ENCODE data around the gene MTHFD1L.

The MTHFD1L gene

GRCh38 chr6:150930841-150931240 lies 65.3 kb downstream of the MTHFD1L start:
- Mint-ChIP-seq H3K27me3 (no peaks in the 10 kb centered on the region), H3K36me3 (peaks cover 51% of the 10 kb centered on the region), H3K27ac (no peak overlapping the region), H3K4me3 (no peak overlapping the region), H3K4me1 (peaks cover 10% of the 10 kb centered on the region), H3K9me3 (no peaks in the 10 kb centered on the region)
- ATAC-seq = no peak

GRCh38 chr6:150931405-150931804 lies 65.9 kb downstream of the MTHFD1L start:
- no peaks in the 10 kb centered on the region for H3K27me3 Mint-ChIP-seq
- no peaks in the 10 kb centered on the region for H3K9me3 Mint-ChIP-seq
- no peak overlapping the region for H3K4me3 Mint-ChIP-seq
- peaks cover 49% of the 10 kb centered on the region for H3K36me3 Mint-ChIP-seq
- peaks cover 5% of the 10 kb centered on the region for H3K4me1 Mint-ChIP-seq
- ATAC-seq = no peak
- no peak overlapping the region for H3K27ac Mint-ChIP-seq

- no peaks in the 10 kb centered on the region for H3K4me1 Mint-ChIP-seq
Measured at GRCh38 chr6:150932996-150933395, 67.5 kb downstream of the MTHFD1L start.

GRCh38 chr6:150934380-150934779 lies 68.9 kb downstream of the MTHFD1L start:
- Mint-ChIP-seq H3K27me3 (no peaks in the 10 kb centered on the region), H3K27ac (no peak overlapping the region), H3K9me3 (no peaks in the 10 kb centered on the region), H3K4me3 (no peak overlapping the region), H3K36me3 (peaks cover 56% of the 10 kb centered on the region), H3K4me1 (no peaks in the 10 kb centered on the region)
- ATAC-seq = no peak

More at GRCh38 chr6:150932996-150933395, 67.5 kb downstream of the MTHFD1L start:
- no peaks in the 10 kb centered on the region for H3K27me3 Mint-ChIP-seq
- no peak for ATAC-seq
- H3K27ac Mint-ChIP-seq = no peak overlapping the region
- H3K36me3 Mint-ChIP-seq = peaks cover 57% of the 10 kb centered on the region
- no peaks in the 10 kb centered on the region for H3K9me3 Mint-ChIP-seq
- H3K4me3 Mint-ChIP-seq = no peak overlapping the region

- H3K4me1 Mint-ChIP-seq = no peaks in the 10 kb centered on the region
- H3K27me3 Mint-ChIP-seq = no peaks in the 10 kb centered on the region
- peaks cover 66% of the 10 kb centered on the region for H3K36me3 Mint-ChIP-seq
- ATAC-seq = no peak
- no peaks in the 10 kb centered on the region for H3K9me3 Mint-ChIP-seq
- H3K27ac Mint-ChIP-seq = no peak overlapping the region
- H3K4me3 Mint-ChIP-seq = no peak overlapping the region
Measured at GRCh38 chr6:150936021-150936555, 70.6 kb downstream of the MTHFD1L start.

GRCh38 chr6:150937132-150937906 lies 71.8 kb downstream of the MTHFD1L start:
- peaks cover 74% of the 10 kb centered on the region for H3K36me3 Mint-ChIP-seq
- no peaks in the 10 kb centered on the region for H3K4me1 Mint-ChIP-seq
- H3K27me3 Mint-ChIP-seq = no peaks in the 10 kb centered on the region

GRCh38 chr6:150939399-150939798 lies 73.9 kb downstream of the MTHFD1L start:
- Mint-ChIP-seq H3K27ac (no peak overlapping the region), H3K9me3 (no peaks in the 10 kb centered on the region), H3K4me3 (no peak overlapping the region), H3K27me3 (no peaks in the 10 kb centered on the region), H3K36me3 (peaks cover 65% of the 10 kb centered on the region), H3K4me1 (no peaks in the 10 kb centered on the region)
- ATAC-seq = no peak

More at GRCh38 chr6:150937132-150937906, 71.8 kb downstream of the MTHFD1L start:
- Mint-ChIP-seq H3K4me3 (no peak overlapping the region), H3K9me3 (no peaks in the 10 kb centered on the region), H3K27ac (no peak overlapping the region)
- no peak for ATAC-seq

GRCh38 chr6:150940941-150941340 lies 75.4 kb downstream of the MTHFD1L start:
- Mint-ChIP-seq H3K9me3 (no peaks in the 10 kb centered on the region), H3K4me1 (no peaks in the 10 kb centered on the region), H3K27me3 (no peaks in the 10 kb centered on the region), H3K4me3 (no peak overlapping the region), H3K27ac (no peak overlapping the region), H3K36me3 (peaks cover 56% of the 10 kb centered on the region)
- ATAC-seq = no peak

GRCh38 chr6:150949526-150949925 lies 84.0 kb downstream of the MTHFD1L start:
- Mint-ChIP-seq H3K27ac (no peak overlapping the region), H3K9me3 (no peaks in the 10 kb centered on the region), H3K4me1 (no peaks in the 10 kb centered on the region), H3K27me3 (no peaks in the 10 kb centered on the region), H3K36me3 (peaks cover 63% of the 10 kb centered on the region), H3K4me3 (no peak overlapping the region)
- no peak for ATAC-seq

GRCh38 chr6:150953851-150954250 lies 88.3 kb downstream of the MTHFD1L start:
- no peak overlapping the region for H3K4me3 Mint-ChIP-seq
- H3K27me3 Mint-ChIP-seq = no peaks in the 10 kb centered on the region
- H3K27ac Mint-ChIP-seq = no peak overlapping the region
- ATAC-seq = no peak
- H3K9me3 Mint-ChIP-seq = no peaks in the 10 kb centered on the region
- H3K36me3 Mint-ChIP-seq = peaks cover 70% of the 10 kb centered on the region
- no peaks in the 10 kb centered on the region for H3K4me1 Mint-ChIP-seq

- Mint-ChIP-seq H3K27ac (no peak overlapping the region), H3K4me1 (no peaks in the 10 kb centered on the region), H3K9me3 (no peaks in the 10 kb centered on the region), H3K4me3 (no peak overlapping the region), H3K36me3 (peaks cover 63% of the 10 kb centered on the region), H3K27me3 (no peaks in the 10 kb centered on the region)
- no peak for ATAC-seq
Measured at GRCh38 chr6:150959166-150959565, 93.7 kb downstream of the MTHFD1L start.

- peaks cover 20% of the 10 kb centered on the region for H3K4me1 Mint-ChIP-seq
- H3K4me3 Mint-ChIP-seq = no peak overlapping the region
- no peak overlapping the region for H3K27ac Mint-ChIP-seq
- H3K27me3 Mint-ChIP-seq = no peaks in the 10 kb centered on the region
- no peak for ATAC-seq
- peaks cover 58% of the 10 kb centered on the region for H3K36me3 Mint-ChIP-seq
- H3K9me3 Mint-ChIP-seq = no peaks in the 10 kb centered on the region
Measured at GRCh38 chr6:150962436-150962835, 96.9 kb downstream of the MTHFD1L start.

- no peak overlapping the region for H3K27ac Mint-ChIP-seq
- no peak overlapping the region for H3K4me3 Mint-ChIP-seq
- ATAC-seq = no peak
- H3K4me1 Mint-ChIP-seq = peaks cover 20% of the 10 kb centered on the region
- no peaks in the 10 kb centered on the region for H3K27me3 Mint-ChIP-seq
- H3K36me3 Mint-ChIP-seq = peaks cover 66% of the 10 kb centered on the region
- no peaks in the 10 kb centered on the region for H3K9me3 Mint-ChIP-seq
Measured at GRCh38 chr6:150964765-150965164, 99.3 kb downstream of the MTHFD1L start.

GRCh38 chr6:150966786-150967185 lies 101.3 kb downstream of the MTHFD1L start:
- Mint-ChIP-seq H3K27me3 (no peaks in the 10 kb centered on the region), H3K36me3 (peaks cover 55% of the 10 kb centered on the region), H3K4me1 (peaks cover 20% of the 10 kb centered on the region), H3K27ac (no peak overlapping the region), H3K9me3 (no peaks in the 10 kb centered on the region), H3K4me3 (no peak overlapping the region)
- ATAC-seq = no peak

- H3K9me3 Mint-ChIP-seq = no peaks in the 10 kb centered on the region
Measured at GRCh38 chr6:150967381-150967780, 101.9 kb downstream of the MTHFD1L start.

GRCh38 chr6:150967910-150968309 lies 102.4 kb downstream of the MTHFD1L start:
- Mint-ChIP-seq H3K27me3 (no peaks in the 10 kb centered on the region), H3K36me3 (peaks cover 65% of the 10 kb centered on the region), H3K27ac (no peak overlapping the region), H3K9me3 (peaks cover 2% of the 10 kb centered on the region), H3K4me3 (no peak overlapping the region), H3K4me1 (peaks cover 20% of the 10 kb centered on the region)
- ATAC-seq = no peak

More at GRCh38 chr6:150967381-150967780, 101.9 kb downstream of the MTHFD1L start:
- Mint-ChIP-seq H3K4me1 (peaks cover 20% of the 10 kb centered on the region), H3K27me3 (no peaks in the 10 kb centered on the region), H3K36me3 (peaks cover 61% of the 10 kb centered on the region), H3K27ac (no peak overlapping the region), H3K4me3 (no peak overlapping the region)
- no peak for ATAC-seq
